Body of pancreas (tissue), 4 donors: ENCODE data around the gene ANKLE2.

ENCODE experiments used
- CTCF ChIP-seq, 7 experiments: fragments of 450-650 bp in 4 of 7; fragments of 200-600 bp in 3 of 7; sonication (generic) in 3 of 7; IDR thresholded peaks; one replicate each; pipeline ENCODE4 v1.5.1; 2016 to 2019; ENCODE audit warnings: antibody characterized with exemption in 7 of 7
- POLR2A ChIP-seq, 3 donors: fragments of 450-650 bp; IDR thresholded peaks; one replicate each; pipeline ENCODE4 v1.6.1; 2016; ENCODE audit warnings: antibody characterized with exemption in 3 of 3, mild to moderate bottlenecking in 2 of 3

GRCh38 chr12:132711080-132711843 lies 50.4 kb downstream of the ANKLE2 start:
- TF ChIP-seq CTCF (IDR thresholded peaks at IDR 0.05) (no peak), POLR2A (IDR thresholded peaks at IDR 0.05) (no peak)
